ENCODE measurements around the gene FBXO10. TPM values are rescaled to one million over a fixed set of nuclear protein-coding genes. Genes with fewer than 3 reads are reported as not detected.

The FBXO10 gene
- total and polyA plus RNA-seq, 2 of the 8 experiments (the other 6 are each of a cell fraction or from before 2014, with no cell fraction given), result 13.1 to 13.9 TPM

DNA sequence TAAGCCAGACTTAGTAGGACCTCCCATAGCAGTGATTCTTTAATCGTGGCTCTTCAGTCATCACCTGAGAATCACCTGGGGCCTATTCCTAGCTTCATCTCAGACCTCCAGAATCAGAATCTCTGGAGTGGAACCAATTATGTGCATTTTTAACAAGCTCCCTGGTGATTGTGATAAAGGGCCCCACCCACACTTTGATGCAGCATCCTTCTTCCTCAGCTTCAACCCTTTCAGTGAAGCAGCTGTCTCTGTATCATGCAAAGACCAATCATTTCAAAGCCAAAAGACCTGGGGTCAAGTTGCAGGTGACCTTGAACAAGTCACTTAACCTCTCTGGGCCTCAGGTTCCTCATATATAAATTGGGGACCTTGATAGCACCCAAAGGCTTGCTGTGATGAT lies 17.1 kb downstream of the FBXO10 start:
- no peak overlapping the region for H3K27ac ChIP-seq (ENCODE audit: low read depth, low read length)
- no peak overlapping the region for H3K23ac ChIP-seq (ENCODE audit: insufficient read length)
- H3K4me1 ChIP-seq (replicated peaks in 1 of 4; ENCODE audit: control insufficient read depth in 3 of 4, insufficient read depth in 4 of 4, low read length in 3 of 4), result peaks cover 0 to 8% (median 2%) of the 10 kb centered on the region in 4 experiments; a peak in 2 of 7 replicates
- H4K20me1 ChIP-seq (replicated peaks in 1 of 2; ENCODE audit: control insufficient read depth in 1 of 2, insufficient read depth in 2 of 2, low read length in 2 of 2), result no peaks in the 10 kb centered on the region
- ChIA-PET CTCF (ENCODE audit: partially characterized antibody) (no interaction called here), POLR2A (ENCODE audit: partially characterized antibody) (interaction anchor here (1.0 kb wide), 1 partner anchor 12 kb away, joined by 4 read pairs; no protein-coding TSS in a partner anchor)
- H3K18ac ChIP-seq (ENCODE audit: extremely low read depth, low read length), result no peak overlapping the region
- no peak overlapping the region for H3K14ac ChIP-seq (ENCODE audit: insufficient read length)
- no peak overlapping the region for H2AK5ac ChIP-seq (ENCODE audit: low read depth, low read length)
- no peak overlapping the region for H2BK15ac ChIP-seq (ENCODE audit: low read length)
- DNase-seq (ENCODE audit: low read depth in 1 of 2, low spot score in 2 of 2) (no peak), FAIRE-seq (no peak)
- H2BK5ac ChIP-seq (ENCODE audit: low read depth, low read length), result no peak overlapping the region
- H3K9me3 ChIP-seq (ENCODE audit: insufficient read depth in 2 of 2, low read depth in 1 of 2, low read length in 1 of 2), result peaks cover 5% of the 10 kb centered on the region in 2 experiments; a peak in 3 of 4 replicates
- no peak overlapping the region for H3K56ac ChIP-seq (replicated peaks; ENCODE audit: insufficient read length, low read depth, low read length)
- WGBS, 2 experiments (ENCODE audit: extremely low coverage in 1 of 2, insufficient coverage in 1 of 2, insufficient read length in 1 of 2, insufficient replicate concordance in 2 of 2, low coverage in 1 of 2, low lambda C conversion rate in 2 of 2, missing lambda C conversion rate in 1 of 2), result 90% methylated on average over 1 of the region's 1 CpG; no CpG with 5 or more reads in 1 of the 2 experiments
- H3K9ac ChIP-seq (replicated peaks in 1 of 4; ENCODE audit: extremely low read depth in 1 of 4, low read depth in 3 of 4, low read length in 3 of 4), result no peak overlapping the region
- no peak overlapping the region for H2BK120ac ChIP-seq (replicated peaks; ENCODE audit: low read depth, low read length)
- no peak overlapping the region for H3K4ac ChIP-seq (replicated peaks; ENCODE audit: insufficient read length, low read depth, low read length)
- no peak overlapping the region for H2BK12ac ChIP-seq (ENCODE audit: low read depth, low read length)
- no peak overlapping the region for H4K5ac ChIP-seq (ENCODE audit: insufficient read length, low read depth, low read length)
- H3K36me3 ChIP-seq (ENCODE audit: control insufficient read depth in 2 of 4, insufficient read depth in 4 of 4, low read length in 3 of 4), result peaks cover 0 to 4% (median under 1%) of the 10 kb centered on the region in 4 experiments; a peak in 3 of 8 replicates
- H3K79me2 ChIP-seq (ENCODE audit: control insufficient read depth in 1 of 2, insufficient read depth in 2 of 2, low read length in 2 of 2), result 0 out of 4 replicates have a peak, but pooled peaks cover 0 to 6% of the 10 kb centered on the region in 2 experiments
- TF ChIP-seq POU5F1 (IDR thresholded peaks at IDR 0.05; ENCODE audit: low read depth, low read length), result peak; percentile 72; the same call in 1 of the 2 replicates
- TF ChIP-seq JUN (IDR thresholded peaks at IDR 0.05; ENCODE audit: low read depth, low read length), result no peak
- H2BK20ac ChIP-seq (ENCODE audit: low read length), result no peak overlapping the region
- 0 out of 8 replicates have a peak overlapping the region, but pooled peaks of 1 of the 4 experiments have one; percentile 0 for H3K4me3 ChIP-seq (ENCODE audit: extremely low read depth in 1 of 4, insufficient read depth in 2 of 4, low read depth in 3 of 4, low read length in 4 of 4)
- H4K91ac ChIP-seq (replicated peaks; ENCODE audit: insufficient read length, low read length), result no peak overlapping the region
- no peak overlapping the region for H2AFZ ChIP-seq (ENCODE audit: low read length)
- H4K8ac ChIP-seq (ENCODE audit: extremely low read depth, insufficient read depth, low read length), result no peak overlapping the region
- no peaks in the 10 kb centered on the region for H3K27me3 ChIP-seq (replicated peaks in 1 of 4; ENCODE audit: control insufficient read depth in 3 of 4, extremely low read depth in 1 of 4, insufficient read depth in 3 of 4, low read length in 3 of 4)
- H3K4me2 ChIP-seq (ENCODE audit: insufficient read depth in 1 of 2, low read depth in 2 of 2, low read length in 2 of 2), result no peak overlapping the region
- H3K79me1 ChIP-seq (ENCODE audit: low read depth, low read length), result no peaks in the 10 kb centered on the region
- no peaks in the 10 kb centered on the region for H3K23me2 ChIP-seq (ENCODE audit: low read depth, low read length)
